Psoas muscle (tissue), 8 donors: ENCODE results near the gene IFT27. TPM values are rescaled to one million over a fixed set of nuclear protein-coding genes. Genes with fewer than 3 reads are reported as not detected.

Experiments
- ATAC-seq, 4 donors: fragments of 200-7000 bp; cut with Tn5 transposase; one replicate each; pipeline ENCODE4 v1.9.1; 2020; ENCODE audit warnings: moderate library complexity in 3 of 4, mild to moderate bottlenecking in 2 of 4
- DNase-seq, 2 donors: peaks; one replicate each; pipeline ENCODE4 v3.0.0-alpha.2; 2020
- H3K27ac ChIP-seq: fragments of 200-600 bp; one replicate; pipeline ENCODE4 v1.8.0; 2022
- H3K27me3 ChIP-seq, 3 donors: fragments of 200-600 bp in 1 of 3; one replicate each; pipeline versions ENCODE4 v1.6.1 to v1.8.0; 2013 to 2022; ENCODE audit warnings: low read length in 2 of 3, mild to moderate bottlenecking in 2 of 3, moderate library complexity in 1 of 3; ENCODE audit not compliant: insufficient read depth in 3 of 3
- H3K36me3 ChIP-seq, 2 donors: fragments of 200-600 bp in 1 of 2; one replicate each; pipeline versions ENCODE4 v1.6.1 to v1.8.0; 2013 to 2022; ENCODE audit warnings: low read depth in 1 of 2, mild to moderate bottlenecking in 1 of 2, moderate library complexity in 1 of 2; ENCODE audit not compliant: insufficient read depth in 1 of 2
- H3K4me1 ChIP-seq: fragments of 200-600 bp; one replicate; pipeline ENCODE4 v1.8.0; 2022
- H3K4me3 ChIP-seq: fragments of 200-600 bp; one replicate; pipeline ENCODE4 v1.8.0; 2022; ENCODE audit warnings: mild to moderate bottlenecking
- H3K9me3 ChIP-seq: fragments of 200-600 bp; one replicate; pipeline ENCODE4 v1.8.0; 2022
- WGBS, 3 donors: extraction: QIAGEN DNeasy Blood & Tissue Kit; methylation state at CpG; one replicate each; pipeline versions ENCODE4 v1.1.6 to v1.1.7; 2013; 5-methylcytosine and 5-hydroxymethylcytosine counted together
- intact Hi-C, 2 donors: fragments of 100-400 bp; cut with DNase I; formaldehyde crosslinking; loops; one replicate each; pipeline versions ENCODE4 v1.11.0 to v1.14.2; 2022
- polyA plus RNA-seq, 3 donors: library from polyadenylated mRNA; stranded (reverse); fragments of 200-250 nt; gene quantifications; one replicate each; pipeline ENCODE4 v1.2.3, GENCODE V29; 2013
- total RNA-seq, 4 donors: library from RNA; stranded (reverse); fragmentation: NEBNext Ultra II Directional in 2 of 4; extraction: Animal tissue kit (Norgen Biotek cat#: 25700) in 2 of 4; gene quantifications; one replicate each; pipeline versions ENCODE4 v1.2.1 to v1.2.4, GENCODE V29; 2021 to 2023
- TF ChIP-seq, protein P1 (sequence below): fragments of 200-600 bp; IDR thresholded peaks from one replicate; pipeline ENCODE4 v1.8.0; 2022; ENCODE audit warnings: antibody characterized with exemption
- donor health status: healthy with polysubstance abuse.
- donor health status: DM: no; HTN: no; CAD: no; lungs with moderate emphysema.
- donor health status: Bipolar disorder and iron deficiency.
- donor health status: healthy.
- donor health status: DM: yes; HTN: yes; CAD: no.
- donor health status: DM: no; HTN: no; CAD: no.
- donor health status: DM: no; HTN: no; CAD: no.
- donor health status: DM: yes; HTN: yes; CAD: no.

Gene IFT27
- total and polyA plus RNA-seq, 7 donors = 5.6 to 16.7 (median 7.4) TPM

DNA sequence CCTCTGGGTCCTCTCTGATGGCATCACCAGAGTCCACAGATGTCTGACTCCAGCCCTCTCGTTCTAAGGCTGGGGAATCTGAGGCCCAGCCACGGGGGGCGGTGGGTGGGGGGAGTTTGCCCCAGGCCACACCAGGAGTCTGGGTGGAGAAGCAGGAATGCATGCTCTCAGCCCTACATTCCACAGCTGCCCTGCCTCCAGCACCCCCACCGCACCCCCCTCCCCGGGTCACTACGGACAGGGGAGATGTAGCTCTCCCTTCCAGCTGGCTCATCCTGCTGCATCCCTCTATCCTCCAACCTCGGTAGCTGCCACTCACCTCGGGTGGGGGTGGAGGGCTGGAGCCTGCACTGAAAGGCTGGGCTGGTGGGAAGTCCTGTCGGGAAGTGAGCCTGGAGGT lies 43.2 kb upstream of the IFT27 start:
- peaks cover 10% of the 10 kb centered on the region for H3K4me1 ChIP-seq
- TF ChIP-seq, protein P1, sequence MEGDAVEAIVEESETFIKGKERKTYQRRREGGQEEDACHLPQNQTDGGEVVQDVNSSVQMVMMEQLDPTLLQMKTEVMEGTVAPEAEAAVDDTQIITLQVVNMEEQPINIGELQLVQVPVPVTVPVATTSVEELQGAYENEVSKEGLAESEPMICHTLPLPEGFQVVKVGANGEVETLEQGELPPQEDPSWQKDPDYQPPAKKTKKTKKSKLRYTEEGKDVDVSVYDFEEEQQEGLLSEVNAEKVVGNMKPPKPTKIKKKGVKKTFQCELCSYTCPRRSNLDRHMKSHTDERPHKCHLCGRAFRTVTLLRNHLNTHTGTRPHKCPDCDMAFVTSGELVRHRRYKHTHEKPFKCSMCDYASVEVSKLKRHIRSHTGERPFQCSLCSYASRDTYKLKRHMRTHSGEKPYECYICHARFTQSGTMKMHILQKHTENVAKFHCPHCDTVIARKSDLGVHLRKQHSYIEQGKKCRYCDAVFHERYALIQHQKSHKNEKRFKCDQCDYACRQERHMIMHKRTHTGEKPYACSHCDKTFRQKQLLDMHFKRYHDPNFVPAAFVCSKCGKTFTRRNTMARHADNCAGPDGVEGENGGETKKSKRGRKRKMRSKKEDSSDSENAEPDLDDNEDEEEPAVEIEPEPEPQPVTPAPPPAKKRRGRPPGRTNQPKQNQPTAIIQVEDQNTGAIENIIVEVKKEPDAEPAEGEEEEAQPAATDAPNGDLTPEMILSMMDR = no peak
- no peak overlapping the region for H3K4me3 ChIP-seq
- ATAC-seq (no peak), DNase-seq (no peak)
- peaks cover 0 to 67% (median 22%) of the 10 kb centered on the region in 3 donors for H3K27me3 ChIP-seq
- intact Hi-C loops = no loop called here
- H3K27ac ChIP-seq = no peak overlapping the region
- no peaks in the 10 kb centered on the region for H3K36me3 ChIP-seq
- no peaks in the 10 kb centered on the region for H3K9me3 ChIP-seq
- 10 to 32% (median 17%) methylated on average over 9 of the region's 9 CpGs for WGBS, 3 donors

DNA sequence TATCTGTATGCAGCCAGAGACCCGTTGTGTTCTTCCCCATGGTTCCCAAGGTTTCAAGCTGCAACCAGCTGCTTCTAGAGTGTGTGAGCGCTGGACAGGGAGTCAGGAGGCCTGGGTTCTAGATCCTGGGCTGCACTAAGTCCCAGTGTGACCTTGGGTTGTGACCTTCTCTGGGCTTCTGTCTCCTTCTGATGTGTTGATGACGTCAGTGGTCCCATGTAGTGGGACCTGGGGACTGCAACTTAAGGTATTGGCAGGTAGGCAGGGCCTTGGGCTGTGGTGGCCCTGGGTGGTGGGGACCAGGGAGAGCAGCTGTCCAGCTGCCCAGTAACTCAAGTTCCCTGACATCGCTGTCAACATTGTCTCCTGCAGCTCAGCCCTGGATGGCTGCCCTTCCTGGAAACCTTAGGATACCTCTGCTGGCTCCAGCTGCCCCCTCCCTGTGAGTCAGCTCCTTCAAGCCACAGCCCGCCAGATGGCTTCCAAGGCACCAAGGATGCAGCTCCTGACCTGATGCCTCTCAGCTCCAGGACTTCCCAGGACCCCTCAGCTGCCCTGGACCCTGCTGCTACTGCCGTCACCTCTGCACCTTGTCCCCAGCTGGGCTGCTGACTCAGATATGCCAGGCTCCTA lies 42.2 kb upstream of the IFT27 start:
- Histone ChIP-seq H3K9me3 (no peaks in the 10 kb centered on the region), H3K27me3 (peaks cover 0 to 75% (median 22%) of the 10 kb centered on the region in 3 donors), H3K36me3 (no peaks in the 10 kb centered on the region), H3K4me3 (no peak overlapping the region), H3K4me1 (peaks cover 10% of the 10 kb centered on the region), H3K27ac (no peak overlapping the region)
- WGBS, 3 donors = 64 to 73% (median 68%) methylated on average over 6 of the region's 6 CpGs
- TF ChIP-seq, protein P1 = no peak
- intact Hi-C loops = no loop called here
- ATAC-seq (no peak), DNase-seq (no peak)

DNA sequence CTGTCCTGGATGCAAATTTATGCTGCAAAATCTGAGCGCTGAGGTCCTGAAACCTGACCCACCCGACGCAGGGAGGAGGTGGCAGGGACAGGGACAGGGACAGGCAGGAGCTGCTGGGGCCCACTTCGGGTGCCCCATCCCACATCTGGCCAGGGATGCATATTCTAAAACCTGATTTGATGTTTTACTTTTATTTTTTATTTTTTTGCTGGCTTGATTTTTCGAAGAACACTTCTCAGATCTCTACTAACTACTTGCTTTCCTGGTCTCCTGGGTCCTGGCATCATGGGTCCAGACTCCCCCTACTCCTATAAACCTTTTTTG lies 41.6 kb upstream of the IFT27 start:
- TF ChIP-seq, protein P1 = no peak
- WGBS, 3 donors = 20 to 38% (median 27%) methylated on average over 5 of the region's 5 CpGs
- H3K9me3 ChIP-seq = no peaks in the 10 kb centered on the region
- peaks cover 0 to 75% (median 22%) of the 10 kb centered on the region in 3 donors for H3K27me3 ChIP-seq
- intact Hi-C loops = no loop called here
- peaks cover 10% of the 10 kb centered on the region for H3K4me1 ChIP-seq
- no peaks in the 10 kb centered on the region for H3K36me3 ChIP-seq
- ATAC-seq (no peak), DNase-seq (no peak)
- no peak overlapping the region for H3K4me3 ChIP-seq
- no peak overlapping the region for H3K27ac ChIP-seq

DNA sequence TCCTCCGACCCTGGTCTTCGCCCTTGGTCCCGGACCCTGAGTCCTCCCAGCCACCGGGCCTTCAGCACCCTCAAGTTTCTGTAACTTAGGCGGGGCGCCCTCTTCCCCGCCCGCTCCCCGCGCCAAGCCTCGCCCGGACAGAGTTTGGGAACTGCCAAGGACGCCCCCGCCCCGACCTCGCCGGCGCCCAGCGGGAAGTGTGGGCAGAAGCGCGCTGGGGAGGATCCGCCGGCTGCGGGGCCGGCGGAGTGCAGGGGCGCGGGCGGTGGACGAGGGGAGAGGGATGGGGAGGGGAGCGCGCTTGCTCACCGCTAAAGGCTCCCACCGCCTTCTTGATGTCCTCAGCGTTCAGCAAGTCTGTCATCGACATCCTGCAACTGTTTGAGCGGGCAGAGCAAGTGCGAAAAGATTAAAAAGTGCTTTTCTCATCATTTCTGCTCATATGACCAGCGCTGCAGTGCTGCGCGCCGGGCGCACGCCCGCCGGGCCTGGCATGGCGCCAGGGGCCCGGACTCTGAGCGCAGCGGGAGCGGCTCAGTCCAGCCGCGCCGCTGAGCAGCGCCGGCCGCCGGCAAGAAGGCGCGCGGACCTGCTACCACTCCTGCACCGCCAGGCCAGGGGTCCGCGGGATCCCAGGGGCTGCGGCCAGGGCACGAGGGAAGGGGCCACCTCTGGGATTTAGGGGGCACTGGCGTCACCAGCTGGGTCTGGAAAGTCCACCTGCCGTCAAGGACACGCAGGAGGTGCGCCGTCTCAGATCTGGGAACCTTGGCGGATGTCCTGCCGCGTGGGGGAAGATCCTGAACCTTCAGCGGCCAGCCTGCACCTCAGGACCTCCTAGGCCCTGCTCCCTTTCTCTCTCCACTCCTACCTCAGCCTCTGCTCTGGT lies 41.0 kb upstream of the IFT27 start, which contains the start of gene PVALB:
PVALB (minus strand) TSS at position 400 of the 889 bp plus-strand sequence; CDS start at position 370, 30 bp downstream.
- ATAC-seq (peak; percentile 53 to 74 (median 64)), DNase-seq (peak in 1 of 2 donors; percentile 32)
- H3K27me3 ChIP-seq = peaks cover 0 to 75% (median 22%) of the 10 kb centered on the region in 3 donors
- TF ChIP-seq, protein P1 = no peak
- 1 to 2% (median 2%) methylated on average over 70 to 75 of the region's 75 CpGs for WGBS, 3 donors
- H3K27ac ChIP-seq = no peak within 1 kb of the TSS
- H3K4me1 ChIP-seq = peaks cover 10% of the 10 kb centered on the region
- no peaks in the 10 kb centered on the region for H3K36me3 ChIP-seq
- no peaks in the 10 kb centered on the region for H3K9me3 ChIP-seq
- peak within 1 kb of the TSS; percentile 38 for H3K4me3 ChIP-seq
- intact Hi-C loops = no loop called here
